Measurements from ENCODE around the gene CCDC17.

DNA sequence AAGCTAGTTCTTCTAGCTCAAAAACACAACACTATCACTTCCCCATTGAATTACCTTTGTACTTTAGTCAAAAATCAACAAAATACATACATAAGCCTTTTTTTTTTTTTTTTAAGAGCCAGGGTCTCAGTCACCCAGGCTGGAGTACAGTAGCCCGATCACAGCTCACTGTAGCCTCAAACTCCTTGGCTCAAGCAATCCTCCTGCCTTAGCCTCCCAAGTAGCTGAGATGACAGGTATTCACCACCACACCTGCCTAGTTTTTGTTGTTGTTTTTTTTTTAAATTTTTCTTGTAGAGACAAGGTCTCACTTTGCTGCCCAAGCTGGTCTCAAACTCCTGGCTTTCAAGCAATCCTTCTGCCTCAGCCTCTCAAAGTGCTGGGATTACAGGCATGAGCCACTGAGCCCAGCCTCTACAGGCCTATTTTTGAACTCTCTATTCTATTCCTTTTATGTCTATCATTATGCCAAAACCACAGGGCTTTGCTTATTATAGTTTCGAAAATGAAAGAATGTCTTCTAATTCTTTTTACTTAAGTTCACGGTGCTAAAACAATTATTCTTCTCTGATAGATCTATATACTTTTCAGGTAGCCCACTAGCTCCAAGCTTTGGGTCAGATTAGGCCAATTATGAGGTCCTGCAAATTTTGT is 32.8 kb upstream of the CCDC17 start:
- no peak for TF ChIP-seq CTCF (IDR thresholded peaks at IDR 0.05)
- no peak for TF ChIP-seq POLR2A (IDR thresholded peaks at IDR 0.05)

All from esophagus squamous epithelium (tissue), 4 donors.